DOHH2 (cell line): ENCODE measurements around the gene MAN1C1.
"Not testable (repeated sequence)": the region's sequence is repeated elsewhere in the genome, so short reads cannot be mapped to it uniquely, and the experiment has no call there.

Source experiments
- H3F3A ChIP-seq: fragments of 200-600 bp; sonication (generic), shearing (Covaris generic); 2 replicates; pipeline ENCODE4 v1.6.0; 2016; ENCODE audit warnings: antibody characterized with exemption, mild to moderate bottlenecking; ENCODE audit not compliant: control insufficient read depth, insufficient read depth
- H3K27ac ChIP-seq: fragments of 200-600 bp; sonication (generic); 2 replicates; pipeline ENCODE4 v1.5.1; 2014; ENCODE audit warnings: low read depth, mild to moderate bottlenecking, low read length, moderate library complexity
- H3K27me3 ChIP-seq: fragments of 200-600 bp; sonication (generic); 2 replicates; pipeline ENCODE4 v1.6.1; 2014; ENCODE audit warnings: mild to moderate bottlenecking, low read length, mixed read lengths; ENCODE audit not compliant: control insufficient read depth
- H3K36me3 ChIP-seq: fragments of 200-600 bp; sonication (generic); 2 replicates; pipeline ENCODE4 v1.6.1; 2014; ENCODE audit warnings: mild to moderate bottlenecking, low read length, moderate library complexity, mixed read lengths; ENCODE audit not compliant: control insufficient read depth
- H3K4me1 ChIP-seq: fragments of 200-600 bp; sonication (generic); 2 replicates; pipeline ENCODE4 v1.6.1; 2014; ENCODE audit warnings: mild to moderate bottlenecking, low read length, mixed read lengths; ENCODE audit not compliant: control insufficient read depth
- H3K4me2 ChIP-seq: fragments of 200-600 bp; sonication (generic); 2 replicates; pipeline ENCODE4 v1.6.0; 2014; ENCODE audit warnings: mild to moderate bottlenecking, low read length, moderate library complexity
- H3K4me3 ChIP-seq: fragments of 200-600 bp; sonication (generic); 2 replicates; pipeline ENCODE4 v1.5.1; 2014; ENCODE audit warnings: mild to moderate bottlenecking, low read length, mixed read lengths
- H3K79me2 ChIP-seq: fragments of 200-600 bp; sonication (generic); 2 replicates; pipeline ENCODE4 v1.6.1; 2014; ENCODE audit warnings: mild to moderate bottlenecking, low read length, mixed read lengths; ENCODE audit not compliant: control insufficient read depth
- H3K9me2 ChIP-seq: fragments of 200-600 bp; sonication (generic); replicated peaks from 2 replicates; pipeline ENCODE4 v1.6.1; 2014; ENCODE audit warnings: mild to moderate bottlenecking, low read length, mixed read lengths; ENCODE audit not compliant: control insufficient read depth
- H3K9me3 ChIP-seq: fragments of 200-600 bp; sonication (generic); 2 replicates; pipeline ENCODE4 v1.6.1; 2014; ENCODE audit warnings: antibody characterized with exemption, low read length, mixed read lengths; ENCODE audit not compliant: control insufficient read depth, insufficient read depth
- H4K20me1 ChIP-seq: fragments of 200-600 bp; sonication (generic); 2 replicates; pipeline ENCODE4 v1.6.0; 2014; ENCODE audit warnings: low read depth, mild to moderate bottlenecking, antibody characterized with exemption, low read length, moderate library complexity; ENCODE audit not compliant: control insufficient read depth, insufficient read depth
- CTCF ChIP-seq: fragments of 200-600 bp; sonication (generic); IDR thresholded peaks from one replicate; pipeline ENCODE4 v1.5.1; 2014; ENCODE audit warnings: antibody characterized with exemption, mild to moderate bottlenecking, low read depth, low read length; ENCODE audit not compliant: poor library complexity, severe bottlenecking
- EZH2phosphoT487 ChIP-seq: fragments of 200-600 bp; sonication (generic); IDR thresholded peaks from 2 replicates; pipeline ENCODE4 v1.6.1; 2017; ENCODE audit warnings: borderline replicate concordance, mild to moderate bottlenecking, antibody characterized with exemption, low read length, moderate library complexity, mixed read lengths

MAN1C1 gene

DNA sequence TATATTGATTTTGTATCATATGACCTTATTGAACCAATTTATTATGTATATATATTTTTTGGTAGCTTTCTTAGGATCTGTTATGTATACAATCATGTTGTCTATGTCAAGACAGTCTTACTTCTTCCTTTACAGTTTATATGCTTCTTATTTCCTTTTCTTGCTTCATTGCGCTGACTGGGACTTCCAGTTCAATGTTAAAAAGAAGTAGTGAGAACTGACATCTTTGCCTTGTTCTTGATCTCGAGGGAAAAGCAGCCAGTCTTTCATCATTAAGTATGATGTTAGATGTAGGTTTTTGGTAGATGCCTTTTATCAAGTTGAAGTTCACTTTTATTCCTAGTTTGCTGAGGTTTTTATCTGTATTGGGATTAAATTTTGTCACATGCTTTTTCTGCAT is 17.5 kb downstream of the MAN1C1 start:
- Histone ChIP-seq H3K9me2 (no peaks in the 10 kb centered on the region), H3K79me2 (no peaks in the 10 kb centered on the region), H3K4me2 (no peak overlapping the region), H3F3A (no peaks in the 10 kb centered on the region), H3K4me3 (no peak overlapping the region), H3K36me3 (no peaks in the 10 kb centered on the region), H3K27ac (no peak overlapping the region), H4K20me1 (no peaks in the 10 kb centered on the region), H3K9me3 (peaks cover 8% of the 10 kb centered on the region), H3K4me1 (peaks cover 11% of the 10 kb centered on the region), H3K27me3 (peaks cover 56% of the 10 kb centered on the region)
- TF ChIP-seq EZH2phosphoT487 (no peak), CTCF (no peak)

DNA sequence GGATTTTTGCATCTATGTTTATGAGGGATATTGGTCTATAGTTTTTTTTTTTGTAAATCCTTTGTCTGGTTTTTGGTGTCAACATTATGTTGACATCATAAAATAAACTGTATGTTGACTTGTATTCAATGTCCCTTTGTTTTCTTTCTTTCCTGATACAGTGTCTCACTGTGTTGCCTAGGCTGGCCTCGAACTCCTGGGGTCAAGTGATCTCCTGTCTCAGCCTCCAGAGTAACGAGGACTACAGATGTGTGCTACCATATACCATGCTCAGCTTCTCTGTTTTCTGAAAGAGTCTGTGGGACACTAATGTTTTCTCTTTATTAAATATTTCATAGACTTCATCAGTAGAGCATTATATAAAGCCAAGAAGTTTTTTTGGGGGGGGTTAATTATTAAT is 18.3 kb downstream of the MAN1C1 start:
- no peaks in the 10 kb centered on the region for H3K79me2 ChIP-seq
- TF ChIP-seq EZH2phosphoT487 = no peak
- TF ChIP-seq CTCF = no peak

GRCh38 chr1:25636141-25636540 is 19.6 kb downstream of the MAN1C1 start:
- H3K4me1 ChIP-seq, H3K4me3 ChIP-seq, H4K20me1 ChIP-seq, H3K9me3 ChIP-seq, H3K27ac ChIP-seq, H3K4me2 ChIP-seq, H3F3A ChIP-seq, H3K36me3 ChIP-seq, H3K9me2 ChIP-seq, H3K79me2 ChIP-seq: not testable (repeated sequence)
- H3K27me3 ChIP-seq = peaks cover 60% of the 10 kb centered on the region

More for the DNA sequence above, 18.3 kb downstream of the MAN1C1 start:
- H3K27me3 ChIP-seq = peaks cover 59% of the 10 kb centered on the region
- no peaks in the 10 kb centered on the region for H3K36me3 ChIP-seq
- no peaks in the 10 kb centered on the region for H3F3A ChIP-seq
- no peak overlapping the region for H3K4me2 ChIP-seq
- peaks cover 3% of the 10 kb centered on the region for H3K4me1 ChIP-seq
- H4K20me1 ChIP-seq = no peaks in the 10 kb centered on the region
- H3K4me3 ChIP-seq = no peak overlapping the region
- H3K9me2 ChIP-seq = no peaks in the 10 kb centered on the region
- peaks cover 8% of the 10 kb centered on the region for H3K9me3 ChIP-seq
- no peak overlapping the region for H3K27ac ChIP-seq

DNA sequence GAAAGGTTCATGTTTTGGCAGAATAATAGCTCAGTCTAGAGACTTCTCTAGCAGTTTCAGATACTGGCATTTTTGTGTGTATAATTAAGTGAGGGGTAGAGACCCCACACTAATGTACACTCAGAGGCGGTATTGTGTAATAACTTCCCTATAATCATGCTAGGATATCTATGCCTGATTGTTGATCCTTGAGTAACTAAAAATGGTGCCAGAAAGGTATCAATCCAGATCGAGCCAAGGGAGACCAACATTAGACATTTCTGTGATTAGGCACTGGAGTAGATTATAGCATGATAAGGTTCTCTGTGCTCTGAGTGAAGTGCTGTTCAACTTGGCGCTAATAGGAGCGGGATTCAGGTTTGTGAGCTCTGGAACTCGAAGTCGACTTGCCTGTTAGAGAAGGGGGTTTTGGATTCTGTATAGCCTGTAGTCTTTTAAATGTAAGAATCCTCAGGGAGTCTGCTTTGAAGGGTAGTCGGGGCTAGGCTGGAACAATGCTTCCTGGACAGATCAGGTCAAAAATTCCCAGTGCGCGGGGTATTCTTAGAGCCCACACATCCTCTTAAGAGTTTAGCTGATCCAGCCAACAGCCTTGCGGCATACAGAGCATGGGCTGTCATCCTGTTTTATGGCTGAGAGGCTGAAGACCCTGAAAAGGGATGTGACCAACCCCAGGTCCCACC is 24.2 kb downstream of the MAN1C1 start:
- H3K79me2 ChIP-seq = no peaks in the 10 kb centered on the region
- peaks cover 4% of the 10 kb centered on the region for H3K9me3 ChIP-seq
- no peaks in the 10 kb centered on the region for H3K36me3 ChIP-seq
- H4K20me1 ChIP-seq = no peaks in the 10 kb centered on the region
- H3K4me1 ChIP-seq = no peaks in the 10 kb centered on the region
- H3K4me3 ChIP-seq = no peak overlapping the region
- no peaks in the 10 kb centered on the region for H3F3A ChIP-seq
- H3K27me3 ChIP-seq = peaks cover 60% of the 10 kb centered on the region
- H3K4me2 ChIP-seq = no peak overlapping the region
- H3K9me2 ChIP-seq = no peaks in the 10 kb centered on the region
- H3K27ac ChIP-seq = no peak overlapping the region
- TF ChIP-seq EZH2phosphoT487 = no peak
- no peak for TF ChIP-seq CTCF
